H9 (cell line): ENCODE measurements around the gene PITPNM2. TPM values are rescaled to one million over a fixed set of nuclear protein-coding genes. Genes with fewer than 3 reads are reported as not detected.

ENCODE experiments used
- DNase-seq: peaks from one replicate; pipeline ENCODE4 v3.0.0-alpha.2; 2017
- H2AFZ ChIP-seq: one replicate; pipeline ENCODE4 v1.6.1; 2013; ENCODE audit warnings: mild to moderate bottlenecking, low read length, control low read depth, moderate library complexity
- H2AK5ac ChIP-seq: 2 replicates; pipeline ENCODE4 v1.6.1; 2013; ENCODE audit warnings: low read length, control low read depth, mixed read lengths; ENCODE audit not compliant: insufficient read length
- H2BK120ac ChIP-seq: one replicate; pipeline ENCODE4 v1.6.1; 2013; ENCODE audit warnings: low read depth, mild to moderate bottlenecking, low read length, control low read depth, inconsistent platforms; ENCODE audit not compliant: poor library complexity, severe bottlenecking
- H2BK12ac ChIP-seq: 2 replicates; pipeline ENCODE4 v1.6.1; 2013; ENCODE audit warnings: low read length, control low read depth, mixed read lengths, low read depth; ENCODE audit not compliant: insufficient read length
- H2BK15ac ChIP-seq: 2 replicates; pipeline ENCODE4 v1.6.1; 2013; ENCODE audit warnings: low read depth, low read length, control low read depth
- H2BK20ac ChIP-seq: one replicate; pipeline ENCODE4 v1.6.1; 2013; ENCODE audit warnings: low read depth, mild to moderate bottlenecking, low read length, control low read depth, inconsistent platforms; ENCODE audit not compliant: poor library complexity, severe bottlenecking
- H2BK5ac ChIP-seq: 2 replicates; pipeline ENCODE4 v1.6.1; 2013; ENCODE audit warnings: low read length, control low read depth, mixed read lengths; ENCODE audit not compliant: insufficient read length
- H3K14ac ChIP-seq: 2 replicates; pipeline ENCODE4 v1.6.1; 2013; ENCODE audit warnings: low read length, control low read depth; ENCODE audit not compliant: insufficient read depth
- H3K18ac ChIP-seq: 2 replicates; pipeline ENCODE4 v1.6.1; 2013; ENCODE audit warnings: low read depth, mild to moderate bottlenecking, mixed read lengths, low read length, control low read depth; ENCODE audit not compliant: insufficient read length
- H3K23ac ChIP-seq: 2 replicates; pipeline ENCODE4 v1.6.1; 2013; ENCODE audit warnings: low read length, control low read depth, mixed read lengths, low read depth; ENCODE audit not compliant: insufficient read length
- H3K23me2 ChIP-seq: 2 replicates; pipeline ENCODE4 v1.6.1; 2013; ENCODE audit warnings: low read depth, mild to moderate bottlenecking, mixed read lengths, low read length, control low read depth; ENCODE audit not compliant: insufficient read length, poor library complexity, severe bottlenecking
- H3K27ac ChIP-seq: 2 replicates; pipeline ENCODE4 v1.5.1; 2013; ENCODE audit warnings: low read length, control low read depth, mixed read lengths, low read depth; ENCODE audit not compliant: insufficient read length
- H3K27me3 ChIP-seq: 2 replicates; pipeline ENCODE4 v1.6.1; 2013; ENCODE audit warnings: low read length, control low read depth, inconsistent platforms; ENCODE audit not compliant: insufficient read depth
- H3K4ac ChIP-seq: 2 replicates; pipeline ENCODE4 v1.6.1; 2013; ENCODE audit warnings: low read depth, mild to moderate bottlenecking, control low read depth, inconsistent platforms, low read length, moderate library complexity
- H3K4me1 ChIP-seq: 2 replicates; pipeline ENCODE4 v1.6.1; 2013; ENCODE audit warnings: low read length, control low read depth, inconsistent platforms; ENCODE audit not compliant: insufficient read depth
- H3K4me2 ChIP-seq: 2 replicates; pipeline ENCODE4 v1.6.1; 2013; ENCODE audit warnings: low read length, control low read depth, mixed read lengths; ENCODE audit not compliant: insufficient read length, insufficient read depth
- H3K56ac ChIP-seq: 2 replicates; pipeline ENCODE4 v1.6.1; 2013; ENCODE audit warnings: low read depth, mild to moderate bottlenecking, mixed read lengths, low read length, control low read depth; ENCODE audit not compliant: insufficient read length
- H3K79me1 ChIP-seq: 2 replicates; pipeline ENCODE4 v1.6.1; 2013; ENCODE audit warnings: low read depth, mild to moderate bottlenecking, moderate library complexity, low read length, control low read depth, inconsistent platforms; ENCODE audit not compliant: insufficient read depth, poor library complexity, severe bottlenecking
- H3K79me2 ChIP-seq: 2 replicates; pipeline ENCODE4 v1.6.1; 2013; ENCODE audit warnings: low read length, control low read depth, inconsistent platforms; ENCODE audit not compliant: insufficient read depth
- H3K9ac ChIP-seq: 2 replicates; pipeline ENCODE4 v1.6.1; 2013; ENCODE audit warnings: low read length, control low read depth, mixed read lengths; ENCODE audit not compliant: insufficient read length; ENCODE audit errors: extremely low read depth
- H3K9me3 ChIP-seq: one replicate; pipeline ENCODE4 v1.6.1; 2013; ENCODE audit warnings: low read depth, low read length, inconsistent platforms; ENCODE audit not compliant: control insufficient read depth
- H3T11ph ChIP-seq: one replicate; pipeline ENCODE4 v1.6.1; 2013; ENCODE audit warnings: mild to moderate bottlenecking, low read length, control low read depth, inconsistent platforms
- H4K20me1 ChIP-seq: one replicate; pipeline ENCODE4 v1.6.1; 2013; ENCODE audit not compliant: control insufficient read depth, insufficient read length, insufficient read depth
- H4K5ac ChIP-seq: 2 replicates; pipeline ENCODE4 v1.6.1; 2013; ENCODE audit warnings: low read depth, mild to moderate bottlenecking, mixed read lengths, low read length, control low read depth; ENCODE audit not compliant: insufficient read length
- H4K8ac ChIP-seq: replicated peaks from 2 replicates; pipeline ENCODE4 v1.6.1; 2013; ENCODE audit warnings: low read length, control low read depth, mixed read lengths, low read depth; ENCODE audit not compliant: insufficient read length
- H4K91ac ChIP-seq: 2 replicates; pipeline ENCODE4 v1.6.1; 2013; ENCODE audit warnings: low read depth, mild to moderate bottlenecking, moderate library complexity, mixed read lengths, low read length, control low read depth; ENCODE audit not compliant: insufficient read length
- H3K27ac Mint-ChIP-seq, 3 experiments: 2 replicates in 2 of 3; 3 replicates in 1 of 3; pipeline ENCODE4 v1.8.0; 2020 to 2021; ENCODE audit warnings: mixed read lengths in 3 of 3, mild to moderate bottlenecking in 1 of 3, moderate library complexity in 1 of 3
- H3K27me3 Mint-ChIP-seq: 2 replicates; pipeline ENCODE4 v1.8.0; 2021; ENCODE audit warnings: low read depth, mild to moderate bottlenecking, moderate library complexity, mixed read lengths
- H3K36me3 Mint-ChIP-seq, 3 experiments: 2 replicates in 2 of 3; 3 replicates in 1 of 3; pipeline ENCODE4 v1.8.0; 2020 to 2021; ENCODE audit warnings: low read depth in 3 of 3, mixed read lengths in 3 of 3; ENCODE audit not compliant: insufficient read depth in 1 of 3
- H3K4me1 Mint-ChIP-seq, 2 experiments: 2 replicates each; pipeline ENCODE4 v1.8.0; 2020; ENCODE audit warnings: mixed read lengths in 2 of 2
- H3K4me3 Mint-ChIP-seq, 2 experiments: 2 replicates in 1 of 2; 3 replicates in 1 of 2; pipeline ENCODE4 v1.8.0; 2020 to 2021; ENCODE audit warnings: mild to moderate bottlenecking in 2 of 2, mixed read lengths in 2 of 2, moderate library complexity in 1 of 2
- H3K9me3 Mint-ChIP-seq, 2 experiments: 2 replicates in 1 of 2; 3 replicates in 1 of 2; pipeline ENCODE4 v1.8.0; 2020; ENCODE audit warnings: mild to moderate bottlenecking in 2 of 2, mixed read lengths in 2 of 2, moderate library complexity in 1 of 2
- CTCF ChIP-seq: fragments of 200-600 bp; sonication (generic); conservative IDR thresholded peaks from 3 replicates; pipeline ENCODE4 v1.8.0; 2021; ENCODE audit warnings: antibody characterized with exemption, mild to moderate bottlenecking
- WGBS: extraction: QIAGEN DNeasy Blood & Tissue Kit; methylation state at CpG from one replicate; pipeline ENCODE4 v1.1.7; 2013; ENCODE audit warnings: missing lambda C conversion rate, low lambda C conversion rate, mixed read lengths; ENCODE audit not compliant: insufficient read length; ENCODE audit errors: extremely low coverage; 5-methylcytosine and 5-hydroxymethylcytosine counted together
- total RNA-seq: library from RNA; stranded (reverse); gene quantifications from 2 replicates; pipeline ENCODE4 v1.2.1, GENCODE V29; 2021

PITPNM2 gene
- total RNA-seq, 1 experiment from 2014 or later = 1.2 TPM

GRCh38 chr12:123109319-123109772 is 41.5 kb downstream of the PITPNM2 start:
- H2AK5ac ChIP-seq = no peak overlapping the region
- no peaks in the 10 kb centered on the region for H3K9me3 ChIP-seq
- no peak overlapping the region for H3K18ac ChIP-seq
- H4K91ac ChIP-seq = no peak overlapping the region
- no peak overlapping the region for H3K4ac ChIP-seq
- peaks cover 42% of the 10 kb centered on the region for H3K27me3 Mint-ChIP-seq
- no peak overlapping the region for H4K8ac ChIP-seq
- H3K9ac ChIP-seq = no peak overlapping the region
- no peaks in the 10 kb centered on the region for H3K9me3 Mint-ChIP-seq
- no peak overlapping the region for H3K4me2 ChIP-seq
- H3K79me1 ChIP-seq = no peaks in the 10 kb centered on the region
- H2BK12ac ChIP-seq = no peak overlapping the region
- no peak for DNase-seq
- no peaks in the 10 kb centered on the region for H3K27me3 ChIP-seq
- H3K27ac ChIP-seq = no peak overlapping the region
- no peaks in the 10 kb centered on the region for H3K23me2 ChIP-seq
- H3K4me1 ChIP-seq = peaks cover 11% of the 10 kb centered on the region; the same call in 1 of the 2 replicates
- H3K27ac Mint-ChIP-seq = no peak overlapping the region; a peak in 1 of 7 replicates
- H2AFZ ChIP-seq = no peak overlapping the region
- H2BK5ac ChIP-seq = no peak overlapping the region
- peaks cover 44 to 46% of the 10 kb centered on the region in 2 experiments for H3K4me1 Mint-ChIP-seq
- no peak for TF ChIP-seq CTCF
- H2BK15ac ChIP-seq = no peak overlapping the region
- no peak overlapping the region for H3K56ac ChIP-seq
- no peaks in the 10 kb centered on the region for H3K36me3 Mint-ChIP-seq
- no peak overlapping the region for H3K23ac ChIP-seq
- H4K20me1 ChIP-seq = no peaks in the 10 kb centered on the region
- no peak overlapping the region for H3K4me3 Mint-ChIP-seq
- WGBS = no CpG with 5 or more reads among the region's 3 CpGs
- no peak overlapping the region for H2BK120ac ChIP-seq
- H3K79me2 ChIP-seq = no peaks in the 10 kb centered on the region
- H3K14ac ChIP-seq = no peak overlapping the region; the same call in 1 of the 2 replicates
- H2BK20ac ChIP-seq = no peak overlapping the region
- H4K5ac ChIP-seq = no peak overlapping the region
- H3T11ph ChIP-seq = no peak overlapping the region
